NCI-H2196 treated with DMSO at 0.1 percent for 48 hours (cell line): Measurements from ENCODE around the gene POLN.
"Not testable (repeated sequence)": the region's sequence is repeated elsewhere in the genome, so short reads cannot be mapped to it uniquely, and the experiment has no call there.

Experiments
- DNase-seq: peaks from one replicate; lab custom pipeline; 2025; ENCODE audit not compliant: unreplicated experiment; lab: John Stamatoyannopoulos, UW

Gene POLN

DNA sequence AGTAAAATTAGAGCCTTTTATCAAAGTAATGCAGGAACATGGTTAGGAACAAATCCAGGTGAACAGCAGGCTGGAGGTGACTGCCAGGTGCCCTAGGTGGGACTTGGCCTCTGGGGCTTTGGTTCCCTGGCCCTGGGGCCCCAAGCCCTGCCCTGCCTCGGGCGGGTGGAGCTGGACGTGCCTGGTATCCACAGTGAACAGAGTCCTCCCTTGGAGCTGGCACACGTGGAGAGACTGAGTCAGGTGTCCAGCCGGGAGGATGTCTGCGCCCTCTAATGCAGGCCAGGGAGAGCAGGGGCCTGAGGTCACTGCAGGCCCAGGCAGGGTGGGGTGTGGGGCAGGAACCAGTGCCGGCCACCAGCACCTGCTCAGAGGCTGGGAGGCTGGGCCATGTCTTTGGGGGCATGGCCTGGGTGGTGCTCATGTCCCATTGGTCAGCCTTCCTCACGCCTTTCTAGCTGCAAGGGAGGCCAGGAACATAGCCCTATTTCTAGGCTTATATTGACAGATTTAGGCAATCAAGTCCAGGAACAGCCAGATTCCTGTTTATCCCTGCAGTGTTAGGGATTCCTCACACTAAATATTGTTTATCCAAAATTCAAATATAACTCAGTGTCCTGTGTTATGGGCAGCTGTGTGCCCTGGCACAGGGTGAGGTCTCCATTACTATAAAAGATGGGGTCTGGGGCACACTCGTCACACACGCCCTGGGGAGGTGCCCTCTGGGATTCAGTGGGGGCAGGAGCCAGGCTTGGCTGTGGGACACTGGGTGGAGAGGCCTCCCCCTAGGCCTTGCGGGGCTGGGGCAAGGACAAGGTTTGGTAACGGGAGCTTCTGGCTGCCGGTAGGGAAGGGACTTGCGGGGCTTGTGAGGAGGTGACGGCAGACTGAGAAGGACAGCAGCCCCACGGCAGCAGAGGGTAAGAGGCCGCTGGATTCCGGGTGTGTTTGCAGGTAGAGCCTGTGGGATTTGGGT lies 197.1 kb downstream of the POLN start:
- no peak for DNase-seq

GRCh38 chr4:2044119-2044485 lies 197.8 kb downstream of the POLN start:
- DNase-seq: no peak

DNA sequence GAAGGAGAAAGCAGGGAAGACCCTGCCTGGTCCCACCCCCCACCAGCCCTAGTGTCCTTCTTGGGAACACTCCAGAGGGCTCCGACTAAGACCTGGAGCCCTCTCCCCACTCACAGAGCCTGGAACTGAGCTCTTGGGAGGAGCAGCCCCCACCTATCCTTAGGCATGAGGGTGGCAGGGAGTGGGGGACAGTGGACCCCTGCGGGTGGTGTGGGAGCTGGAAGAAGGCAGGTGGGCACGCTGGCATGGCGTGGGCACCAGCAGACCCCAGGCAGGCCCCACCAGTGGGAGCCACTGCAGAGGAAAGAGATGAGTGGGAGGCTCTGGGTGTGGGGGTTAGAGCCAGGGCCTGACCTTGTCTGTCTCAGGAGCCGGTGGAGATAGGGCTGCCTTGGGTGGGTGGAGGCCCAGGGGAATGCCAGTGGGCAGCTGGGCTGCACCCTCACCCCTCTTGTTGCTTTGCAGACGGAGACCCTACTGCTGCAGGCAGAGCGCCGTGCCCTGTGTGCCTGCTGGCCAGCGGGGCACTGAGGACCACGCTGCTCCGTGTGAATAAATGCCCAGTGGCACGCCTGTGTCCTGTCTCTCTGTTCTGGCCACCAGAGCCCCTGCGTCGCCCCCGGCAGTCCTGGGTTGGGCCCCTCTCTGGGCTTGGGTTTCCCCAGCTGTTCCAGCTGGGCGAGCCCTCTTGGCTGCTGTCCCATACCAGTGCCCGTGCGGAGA lies 198.4 kb downstream of the POLN start:
- no peak for DNase-seq

GRCh38 chr4:2042947-2043395 lies 198.9 kb downstream of the POLN start:
- DNase-seq: no peak

- no peak for DNase-seq
These were observed 199.5 kb downstream of the POLN start for GRCh38 chr4:2042204-2042946.

DNA sequence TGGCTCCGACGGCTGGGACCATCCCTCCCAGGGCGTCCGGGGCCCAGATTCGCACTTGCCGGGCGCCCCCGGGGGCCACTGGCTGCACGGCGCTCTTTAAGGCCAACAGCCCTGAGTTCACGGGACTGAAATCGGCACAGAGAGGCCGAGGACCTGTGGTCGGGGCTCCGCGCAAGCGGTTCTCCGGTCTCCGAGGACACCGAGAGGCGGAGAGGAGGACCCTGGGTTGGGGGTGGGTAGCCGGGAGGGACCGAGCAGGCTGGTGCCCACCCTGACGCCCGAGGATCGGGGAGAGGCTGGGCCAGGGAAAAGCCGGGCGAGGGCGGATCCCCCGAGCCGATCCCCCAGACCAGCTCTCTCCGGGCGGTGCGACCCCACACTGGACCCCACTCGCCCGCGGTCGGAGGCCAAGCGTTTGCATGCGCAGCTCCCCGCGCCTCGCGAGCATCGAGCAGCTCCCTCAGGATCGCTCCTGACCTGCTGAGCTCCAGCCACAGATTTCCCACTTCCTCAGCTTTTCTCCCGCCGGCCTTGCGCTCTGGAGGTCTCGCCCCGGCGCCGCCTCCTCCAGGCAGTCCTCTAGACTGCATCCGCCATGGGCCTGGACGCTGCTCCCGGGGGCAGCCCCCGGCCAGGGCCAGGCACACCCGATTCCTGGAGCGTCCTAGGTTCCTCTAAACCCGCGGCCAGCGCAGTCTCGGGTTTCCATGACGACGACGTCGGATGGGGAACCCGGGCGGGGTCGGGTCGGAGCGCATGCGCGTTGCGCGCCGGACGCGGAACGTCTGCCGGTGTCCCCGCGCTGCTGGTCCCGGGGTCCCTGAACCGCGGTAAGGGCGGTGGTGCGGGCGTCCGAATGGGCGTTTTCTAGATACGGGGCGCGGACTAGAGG lies 200.4 kb downstream of the POLN start:
- peak; percentile 49 for DNase-seq

DNA sequence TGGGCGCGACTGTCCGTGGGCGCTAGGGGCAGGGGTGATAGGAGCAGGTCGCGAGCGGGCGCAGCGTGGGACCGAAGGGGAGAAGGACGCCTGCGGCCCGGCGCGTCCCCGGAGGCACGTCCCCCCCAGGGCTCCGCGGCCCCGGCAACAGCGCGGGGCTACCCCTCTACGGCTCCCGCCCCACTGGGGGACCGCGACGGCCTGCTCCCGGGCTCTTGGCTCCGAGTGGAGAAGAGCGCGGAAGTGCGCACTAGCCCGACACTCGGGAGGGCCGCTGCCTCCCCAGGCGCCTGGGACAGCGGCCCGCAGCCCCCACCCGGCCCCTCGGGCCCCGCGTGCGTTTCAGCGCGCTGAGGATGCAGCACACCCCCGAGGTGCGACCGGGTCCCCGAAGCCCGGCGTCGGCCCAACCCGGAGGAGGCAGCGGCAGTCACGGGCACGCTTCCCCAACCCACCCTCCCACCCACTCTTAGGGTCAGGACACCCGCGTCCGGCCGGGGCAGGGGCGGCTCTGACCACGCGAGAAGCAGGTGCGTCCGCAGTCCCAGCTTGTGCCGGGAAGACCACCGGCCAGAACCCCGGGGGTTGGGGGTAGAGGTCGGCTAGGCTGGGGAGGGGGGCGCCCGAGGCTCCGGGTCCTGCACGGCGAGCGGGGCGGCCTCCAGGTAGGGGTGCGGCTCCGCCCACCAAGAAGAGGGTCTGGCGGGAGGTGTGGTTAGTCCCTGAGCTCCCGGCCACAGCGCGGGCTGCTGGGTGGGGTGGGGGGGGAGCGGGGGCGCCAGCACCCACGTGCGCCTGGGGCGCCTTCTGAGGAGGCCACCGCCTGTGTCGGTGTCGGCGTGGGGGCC lies 201.3 kb downstream of the POLN start:
- no peak for DNase-seq

DNA sequence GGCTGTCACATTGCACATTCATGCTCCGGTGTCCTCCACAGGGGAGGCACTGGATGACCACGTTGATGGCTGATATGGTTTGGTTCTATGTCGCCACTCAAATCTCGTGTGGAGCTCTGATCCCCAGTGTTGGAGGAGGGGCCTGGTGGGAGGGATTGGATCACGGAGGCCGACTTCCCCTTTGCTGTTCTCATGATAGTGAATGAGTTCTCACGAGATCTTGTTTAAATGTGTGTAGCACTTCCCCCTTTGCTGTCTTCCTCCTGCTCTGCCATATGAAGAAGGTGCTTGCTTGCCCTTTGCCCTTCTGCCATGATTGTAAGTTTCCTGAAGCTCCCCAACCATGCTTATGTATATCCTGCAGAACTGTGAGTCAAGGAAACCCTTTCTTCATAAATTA lies 205.1 kb downstream of the POLN start:
- no peak for DNase-seq

- DNase-seq: no peak
These were observed 205.6 kb downstream of the POLN start for GRCh38 chr4:2036327-2036726.

GRCh38 chr4:2031161-2031560 lies 210.8 kb downstream of the POLN start:
- not testable (repeated sequence) for DNase-seq

GRCh38 chr4:2027120-2027519 lies 214.8 kb downstream of the POLN start:
- not testable (repeated sequence) for DNase-seq

DNA sequence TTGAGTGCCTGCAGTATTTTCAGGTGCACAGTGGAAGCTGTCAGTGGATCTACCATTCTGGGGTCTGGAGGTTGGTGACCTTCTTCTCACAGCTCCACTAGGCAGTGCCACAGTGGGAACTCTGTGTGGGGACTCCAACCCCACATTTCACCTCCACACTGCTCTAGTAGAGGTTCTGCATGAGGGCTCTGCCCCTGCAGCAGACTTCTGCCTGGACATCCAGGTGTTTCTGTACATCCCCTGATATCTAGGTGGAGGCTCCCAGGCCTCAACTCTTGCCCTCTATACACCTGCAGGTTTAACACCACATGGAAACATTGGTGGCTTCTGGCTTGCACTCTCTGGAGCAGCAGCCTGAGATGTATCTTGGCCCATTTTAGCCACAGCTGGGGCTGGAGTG lies 216.1 kb downstream of the POLN start:
- DNase-seq: no peak

GRCh38 chr4:2024683-2025082 lies 217.2 kb downstream of the POLN start:
- DNase-seq: no peak
